NCI-H2227 treated with DMSO at 0.1 percent for 48 hours (cell line): Measurements from ENCODE around the gene ALPP.
"Not testable (repeated sequence)": the region's sequence is repeated elsewhere in the genome, so short reads cannot be mapped to it uniquely, and the experiment has no call there.

Experiments
- DNase-seq: peaks from one replicate; lab custom pipeline; 2025; lab: John Stamatoyannopoulos, UW

ALPP gene

GRCh38 chr2:232422051-232422450 is 43.5 kb downstream of the ALPP start:
- DNase-seq: no peak

GRCh38 chr2:232422996-232423395 is 44.4 kb downstream of the ALPP start:
- DNase-seq: not testable (repeated sequence)

GRCh38 chr2:232423407-232423806 is 44.9 kb downstream of the ALPP start:
- not testable (repeated sequence) for DNase-seq

GRCh38 chr2:232431705-232432590 is 53.4 kb downstream of the ALPP start:
- no peak for DNase-seq
